Fibroblast of lung (primary cell): ENCODE results near the gene CTDP1. TPM values are rescaled to one million over a fixed set of nuclear protein-coding genes. Genes with fewer than 3 reads are reported as not detected.
"Not testable (repeated sequence)": the region's sequence is repeated elsewhere in the genome, so short reads cannot be mapped to it uniquely, and the experiment has no call there.

Experiments
- DNase-seq, 2 donors: peaks; one replicate each; pipeline versions ENCODE4 v3.0.0 to v3.0.0-alpha.2; 2010; ENCODE audit warnings: low read depth in 2 of 2
- H2AFZ ChIP-seq: 2 replicates; pipeline ENCODE4 v1.5.1; 2012; ENCODE audit warnings: low read length, control low read depth, inconsistent platforms
- H3K27ac ChIP-seq: 2 replicates; pipeline ENCODE4 v1.5.1; 2011; ENCODE audit warnings: low read length, control low read depth; ENCODE audit not compliant: insufficient read depth
- H3K27me3 ChIP-seq: 2 replicates; pipeline ENCODE4 v1.5.1; 2011; ENCODE audit warnings: mild to moderate bottlenecking, low read length; ENCODE audit not compliant: control insufficient read depth, insufficient read depth
- H3K36me3 ChIP-seq: 2 replicates; pipeline ENCODE4 v1.5.1; 2011; ENCODE audit warnings: low read length; ENCODE audit not compliant: control insufficient read depth, insufficient read depth
- H3K4me1 ChIP-seq: 2 replicates; pipeline ENCODE4 v1.5.1; 2011; ENCODE audit warnings: low read length; ENCODE audit not compliant: control insufficient read depth, insufficient read depth; ENCODE audit errors: extremely low read depth
- H3K4me2 ChIP-seq: 2 replicates; pipeline ENCODE4 v1.5.1; 2011; ENCODE audit warnings: low read length, control low read depth; ENCODE audit not compliant: insufficient read depth; ENCODE audit errors: extremely low read depth
- H3K4me3 ChIP-seq, 4 experiments: fragments of 200-600 bp in 1 of 4; sonication (generic) in 1 of 4; replicated peaks in 1 of 4; 2 replicates each; pipeline ENCODE4 v1.5.1; 2011 to 2016; ENCODE audit warnings: low read length in 4 of 4, low read depth in 3 of 4, mild to moderate bottlenecking in 3 of 4, control low read depth in 2 of 4, inconsistent platforms in 1 of 4, mixed read lengths in 1 of 4; ENCODE audit not compliant: insufficient read depth in 1 of 4; ENCODE audit errors: control extremely low read depth in 1 of 4
- H3K79me2 ChIP-seq: 2 replicates; pipeline ENCODE4 v1.5.1; 2012; ENCODE audit warnings: mild to moderate bottlenecking, low read length, inconsistent platforms; ENCODE audit not compliant: control insufficient read depth, insufficient read depth
- H3K9ac ChIP-seq: 2 replicates; pipeline ENCODE4 v1.5.1; 2011; ENCODE audit warnings: mild to moderate bottlenecking, low read length, control low read depth; ENCODE audit not compliant: insufficient read depth
- H3K9me3 ChIP-seq: 2 replicates; pipeline ENCODE4 v1.5.1; 2012; ENCODE audit warnings: low read depth, low read length; ENCODE audit not compliant: control insufficient read depth, insufficient read depth
- H4K20me1 ChIP-seq: 2 replicates; pipeline ENCODE4 v1.5.1; 2011; ENCODE audit warnings: low read length; ENCODE audit not compliant: control insufficient read depth, insufficient read depth; ENCODE audit errors: extremely low read depth
- EZH2 ChIP-seq: IDR thresholded peaks from 2 replicates; pipeline ENCODE4 v1.5.1; 2012; ENCODE audit warnings: low read length, control low read depth, mild to moderate bottlenecking; ENCODE audit errors: missing control alignments
- polyA plus RNA-seq, 2 donors: library from polyadenylated mRNA; depleted of rRNA in 1 of 2; stranded (reverse) in 1 of 2; unstranded in 1 of 2; fragments of >200 nt; gene quantifications; 2 replicates each; pipeline ENCODE4 v1.2.1, GENCODE V29; 2011 to 2012; ENCODE audit warnings: missing spikeins in 1 of 2
- total RNA-seq: library from RNA; depleted of rRNA; stranded (reverse); fragments of >200 nt; gene quantifications from 2 replicates; pipeline ENCODE4 v1.2.1, GENCODE V29; 2014
- TF ChIP-seq, protein P1 (sequence below), 2 donors: IDR thresholded peaks in 1 of 2; conservative IDR thresholded peaks in 1 of 2; 1 replicate in 1 of 2; 2 replicates in 1 of 2; pipeline ENCODE4 v1.5.1; 2011 to 2012; ENCODE audit warnings: low read length in 2 of 2, control low read depth in 1 of 2, inconsistent platforms in 1 of 2, low read depth in 1 of 2, mild to moderate bottlenecking in 1 of 2

The CTDP1 gene
- total and polyA plus RNA-seq, 2 donors (not counting 1 experiment from before 2014, with no cell fraction given) = 6.4 to 24.8 TPM

DNA sequence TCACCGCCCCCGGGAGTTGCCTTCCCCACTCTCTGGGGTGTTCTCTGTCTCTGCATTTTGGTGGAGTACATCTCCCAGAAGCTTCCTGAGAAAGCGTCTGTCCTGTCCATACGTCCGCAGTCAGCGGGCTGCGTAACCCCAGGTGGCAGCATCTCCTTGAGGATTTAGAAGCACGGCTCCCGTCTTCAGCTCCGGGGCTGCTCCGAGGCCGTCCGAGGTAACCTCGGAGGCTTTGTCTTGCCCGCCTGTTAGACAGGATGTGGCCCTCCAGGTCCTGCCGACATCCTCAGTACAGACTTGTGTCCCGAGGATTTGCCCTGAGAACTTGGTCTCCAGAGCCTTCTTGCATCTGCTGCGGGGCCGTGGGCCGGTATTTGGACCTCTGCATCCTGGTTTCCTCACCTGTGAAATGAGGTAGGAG, 58.4 kb downstream of the CTDP1 start:
- no peak overlapping the region for H3K9ac ChIP-seq
- H3K9me3 ChIP-seq = peaks cover 2% of the 10 kb centered on the region
- no peak for TF ChIP-seq EZH2
- TF ChIP-seq, protein P1, sequence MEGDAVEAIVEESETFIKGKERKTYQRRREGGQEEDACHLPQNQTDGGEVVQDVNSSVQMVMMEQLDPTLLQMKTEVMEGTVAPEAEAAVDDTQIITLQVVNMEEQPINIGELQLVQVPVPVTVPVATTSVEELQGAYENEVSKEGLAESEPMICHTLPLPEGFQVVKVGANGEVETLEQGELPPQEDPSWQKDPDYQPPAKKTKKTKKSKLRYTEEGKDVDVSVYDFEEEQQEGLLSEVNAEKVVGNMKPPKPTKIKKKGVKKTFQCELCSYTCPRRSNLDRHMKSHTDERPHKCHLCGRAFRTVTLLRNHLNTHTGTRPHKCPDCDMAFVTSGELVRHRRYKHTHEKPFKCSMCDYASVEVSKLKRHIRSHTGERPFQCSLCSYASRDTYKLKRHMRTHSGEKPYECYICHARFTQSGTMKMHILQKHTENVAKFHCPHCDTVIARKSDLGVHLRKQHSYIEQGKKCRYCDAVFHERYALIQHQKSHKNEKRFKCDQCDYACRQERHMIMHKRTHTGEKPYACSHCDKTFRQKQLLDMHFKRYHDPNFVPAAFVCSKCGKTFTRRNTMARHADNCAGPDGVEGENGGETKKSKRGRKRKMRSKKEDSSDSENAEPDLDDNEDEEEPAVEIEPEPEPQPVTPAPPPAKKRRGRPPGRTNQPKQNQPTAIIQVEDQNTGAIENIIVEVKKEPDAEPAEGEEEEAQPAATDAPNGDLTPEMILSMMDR (conservative IDR thresholded peaks at IDR 0.05 in 1 of 2, IDR thresholded peaks at IDR 0.05 in 1 of 2; ENCODE audit: low read depth in 1 of 2, low read length in 2 of 2) = no peak
- no peaks in the 10 kb centered on the region for H3K79me2 ChIP-seq
- H3K4me2 ChIP-seq = no peak overlapping the region
- no peak overlapping the region for H3K4me3 ChIP-seq
- peaks cover 19% of the 10 kb centered on the region for H3K36me3 ChIP-seq
- H3K27ac ChIP-seq = no peak overlapping the region
- no peaks in the 10 kb centered on the region for H3K27me3 ChIP-seq
- H2AFZ ChIP-seq = no peak overlapping the region
- no peaks in the 10 kb centered on the region for H4K20me1 ChIP-seq
- no peaks in the 10 kb centered on the region for H3K4me1 ChIP-seq
- no peak for DNase-seq

DNA sequence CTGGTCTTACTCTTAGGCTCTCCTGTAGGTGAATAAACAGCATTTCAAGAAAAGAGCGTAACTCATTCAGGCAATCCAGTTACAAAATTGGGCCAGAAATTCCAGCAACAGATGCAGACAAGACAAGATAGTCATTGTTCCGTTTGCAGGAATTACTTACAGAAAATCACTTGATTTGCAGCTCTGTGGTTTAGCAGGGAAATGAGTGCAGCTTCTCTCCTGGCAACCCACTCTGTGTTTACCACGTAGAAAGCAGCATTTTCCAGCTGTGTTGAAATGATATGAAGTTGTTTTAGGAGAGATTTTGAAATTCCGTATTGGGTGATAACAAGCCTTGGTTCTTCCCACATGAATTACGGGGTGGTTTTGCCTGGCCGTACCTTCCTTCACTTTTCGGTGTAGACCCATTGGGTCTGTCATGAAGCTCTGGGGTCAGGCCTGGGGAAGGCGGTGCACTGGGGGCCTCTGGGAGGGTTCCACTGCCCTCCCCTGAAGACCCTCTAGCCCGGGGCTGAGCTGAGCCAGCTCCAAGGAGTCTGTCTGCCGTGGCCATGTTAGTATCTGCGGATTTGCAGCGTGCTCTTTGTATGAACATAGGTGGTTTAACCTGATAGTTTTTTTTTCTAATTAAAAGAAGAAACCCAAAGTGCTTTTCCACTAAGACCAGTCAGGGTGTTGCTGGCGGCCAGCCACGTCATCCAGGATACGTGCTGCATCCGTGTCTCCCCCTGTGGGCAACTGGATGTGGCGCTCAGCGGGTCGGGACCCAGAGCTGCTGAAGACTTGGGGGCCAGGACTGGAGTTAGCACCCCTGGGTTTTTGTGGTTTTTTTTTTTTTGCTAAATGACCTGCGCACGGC, 59.2 kb downstream of the CTDP1 start:
- no peaks in the 10 kb centered on the region for H3K4me1 ChIP-seq
- no peak overlapping the region for H3K9ac ChIP-seq
- no peaks in the 10 kb centered on the region for H3K27me3 ChIP-seq
- H3K36me3 ChIP-seq = peaks cover 16% of the 10 kb centered on the region
- DNase-seq = peak in 1 of 2 donors; percentile 52
- TF ChIP-seq EZH2 = no peak
- TF ChIP-seq, protein P1 (conservative IDR thresholded peaks at IDR 0.05 in 1 of 2, IDR thresholded peaks at IDR 0.05 in 1 of 2; ENCODE audit: low read depth in 1 of 2, low read length in 2 of 2) = no peak
- H2AFZ ChIP-seq = no peak overlapping the region
- H3K79me2 ChIP-seq = no peaks in the 10 kb centered on the region
- peaks cover 2% of the 10 kb centered on the region for H3K9me3 ChIP-seq
- no peak overlapping the region for H3K27ac ChIP-seq
- H3K4me3 ChIP-seq = no peak overlapping the region
- no peaks in the 10 kb centered on the region for H4K20me1 ChIP-seq
- H3K4me2 ChIP-seq = no peak overlapping the region

DNA sequence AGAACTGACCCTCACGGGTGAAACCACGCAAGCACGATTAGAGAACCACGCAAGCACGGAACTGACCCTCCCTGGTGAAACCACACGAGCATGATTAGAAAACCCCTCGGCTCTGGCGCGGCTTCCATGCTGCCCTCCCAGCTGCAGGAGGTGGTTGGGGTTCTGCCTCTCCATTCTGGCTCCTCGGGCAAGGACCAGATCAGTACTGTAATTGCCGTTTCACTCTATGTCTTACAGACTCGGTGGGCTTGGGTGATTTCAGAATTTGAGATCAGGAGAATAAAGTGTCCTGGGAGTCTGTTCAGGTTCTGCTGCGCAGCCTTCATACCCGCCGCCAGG, 59.8 kb downstream of the CTDP1 start:
- H3K79me2 ChIP-seq = no peaks in the 10 kb centered on the region
- H3K4me2 ChIP-seq = no peak overlapping the region
- H3K4me3 ChIP-seq = no peak overlapping the region
- H4K20me1 ChIP-seq = no peaks in the 10 kb centered on the region
- no peak overlapping the region for H3K9ac ChIP-seq
- no peaks in the 10 kb centered on the region for H3K9me3 ChIP-seq
- no peaks in the 10 kb centered on the region for H3K4me1 ChIP-seq
- H3K27me3 ChIP-seq = no peaks in the 10 kb centered on the region
- DNase-seq = no peak
- H2AFZ ChIP-seq = no peak overlapping the region
- TF ChIP-seq EZH2 = no peak
- TF ChIP-seq, protein P1 (conservative IDR thresholded peaks at IDR 0.05 in 1 of 2, IDR thresholded peaks at IDR 0.05 in 1 of 2; ENCODE audit: low read depth in 1 of 2, low read length in 2 of 2) = no peak
- H3K36me3 ChIP-seq = peaks cover 16% of the 10 kb centered on the region
- H3K27ac ChIP-seq = no peak overlapping the region

DNA sequence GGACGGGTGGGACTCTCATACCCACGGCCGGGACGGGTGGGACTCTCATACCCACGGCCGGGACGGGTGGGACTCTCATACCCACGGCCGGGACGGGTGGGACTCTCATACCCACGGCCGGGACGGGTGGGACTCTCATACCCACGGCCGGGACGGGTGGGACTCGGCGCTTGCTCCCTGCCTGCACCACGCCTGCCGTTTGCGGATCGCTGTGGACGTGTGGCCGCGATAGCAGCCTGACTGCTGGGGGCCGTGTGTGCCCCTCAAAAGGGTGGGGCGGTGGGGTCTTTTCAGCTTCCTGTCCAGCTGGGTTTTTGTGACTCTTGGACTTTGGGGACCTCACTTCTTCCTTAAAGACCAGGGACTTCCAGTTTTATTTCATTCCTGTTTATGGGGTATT, 60.4 kb downstream of the CTDP1 start:
- not testable (repeated sequence) for DNase-seq

More for the DNA sequence above, 60.4 kb downstream of the CTDP1 start:
- H3K4me3 ChIP-seq, H3K9me3 ChIP-seq, H3K27me3 ChIP-seq, H2AFZ ChIP-seq, H3K27ac ChIP-seq, H3K4me2 ChIP-seq, H3K9ac ChIP-seq, H4K20me1 ChIP-seq, H3K79me2 ChIP-seq, H3K4me1 ChIP-seq: not testable (repeated sequence)
- peaks cover 16% of the 10 kb centered on the region for H3K36me3 ChIP-seq
